Thyroid gland (tissue), 4 donors: Measurements from ENCODE around the gene CAPZB.

Source experiments
- POLR2A ChIP-seq, 2 donors: fragments of 450-650 bp; IDR thresholded peaks; one replicate each; pipeline ENCODE4 v1.6.1; 2017; ENCODE audit warnings: antibody characterized with exemption in 2 of 2, mild to moderate bottlenecking in 2 of 2, moderate library complexity in 1 of 2
- TF ChIP-seq, protein P1 (sequence below), 6 experiments: fragments of 200-600 bp in 3 of 6; fragments of 450-650 bp in 3 of 6; sonication (generic) in 3 of 6; IDR thresholded peaks; one replicate each; pipeline ENCODE4 v1.5.1; 2016 to 2019; ENCODE audit warnings: antibody characterized with exemption in 6 of 6, mild to moderate bottlenecking in 2 of 6, inconsistent platforms in 1 of 6, moderate library complexity in 1 of 6

- TF ChIP-seq, protein P1, sequence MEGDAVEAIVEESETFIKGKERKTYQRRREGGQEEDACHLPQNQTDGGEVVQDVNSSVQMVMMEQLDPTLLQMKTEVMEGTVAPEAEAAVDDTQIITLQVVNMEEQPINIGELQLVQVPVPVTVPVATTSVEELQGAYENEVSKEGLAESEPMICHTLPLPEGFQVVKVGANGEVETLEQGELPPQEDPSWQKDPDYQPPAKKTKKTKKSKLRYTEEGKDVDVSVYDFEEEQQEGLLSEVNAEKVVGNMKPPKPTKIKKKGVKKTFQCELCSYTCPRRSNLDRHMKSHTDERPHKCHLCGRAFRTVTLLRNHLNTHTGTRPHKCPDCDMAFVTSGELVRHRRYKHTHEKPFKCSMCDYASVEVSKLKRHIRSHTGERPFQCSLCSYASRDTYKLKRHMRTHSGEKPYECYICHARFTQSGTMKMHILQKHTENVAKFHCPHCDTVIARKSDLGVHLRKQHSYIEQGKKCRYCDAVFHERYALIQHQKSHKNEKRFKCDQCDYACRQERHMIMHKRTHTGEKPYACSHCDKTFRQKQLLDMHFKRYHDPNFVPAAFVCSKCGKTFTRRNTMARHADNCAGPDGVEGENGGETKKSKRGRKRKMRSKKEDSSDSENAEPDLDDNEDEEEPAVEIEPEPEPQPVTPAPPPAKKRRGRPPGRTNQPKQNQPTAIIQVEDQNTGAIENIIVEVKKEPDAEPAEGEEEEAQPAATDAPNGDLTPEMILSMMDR (IDR thresholded peaks at IDR 0.05), result no peak
- no peak for TF ChIP-seq POLR2A (IDR thresholded peaks at IDR 0.05)
These were observed 100.6 kb downstream of the CAPZB start for GRCh38 chr1:19384772-19385187.
